NCI-H146 (cell line): ENCODE data around the gene CD300H.

ENCODE experiments used
- DNase-seq: peaks from one replicate; lab custom pipeline; 2025; lab: John Stamatoyannopoulos, UW

Gene CD300H

DNA sequence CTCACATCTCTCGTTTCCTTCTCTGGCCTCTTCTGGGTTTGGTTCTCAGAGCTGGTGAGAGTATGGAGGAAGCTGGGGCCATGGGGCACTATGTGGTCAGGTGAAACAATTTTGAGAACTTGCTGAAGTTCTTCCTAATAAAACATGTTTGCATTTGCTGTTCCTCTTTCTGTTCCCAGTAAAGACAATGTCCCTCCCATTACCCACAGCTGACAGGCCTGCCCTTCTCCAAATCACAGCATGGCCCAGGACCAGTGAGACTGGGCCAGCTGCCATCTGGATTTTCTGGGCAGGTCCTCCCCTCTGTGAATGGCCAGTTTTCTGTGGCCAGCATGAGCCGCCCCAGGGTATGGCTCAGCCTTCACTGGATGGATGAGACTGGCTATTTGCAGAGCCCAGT, at the start of gene CD300H:
CD300H (minus strand) TSS at position 113 of the 400 bp plus-strand sequence.
- no peak for DNase-seq

DNA sequence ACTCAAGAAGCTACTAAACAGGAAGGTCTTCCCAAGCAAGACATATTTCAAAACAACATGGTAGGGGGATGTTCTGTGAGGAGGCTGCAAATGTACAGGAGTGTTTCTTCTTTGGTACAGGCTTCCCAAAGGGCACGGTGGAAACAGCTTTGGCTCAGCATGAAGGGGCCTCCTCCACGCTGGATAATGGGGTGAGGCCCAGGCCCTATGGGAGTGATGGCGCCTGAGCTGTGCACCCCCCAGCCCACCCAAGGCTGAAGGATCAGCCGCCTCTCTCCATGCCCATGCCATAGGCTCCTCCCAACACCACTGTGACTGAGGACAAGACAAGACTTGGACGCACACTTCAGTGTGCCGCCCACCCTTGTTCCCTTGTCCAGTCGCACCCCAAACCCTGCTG, 49.4 kb upstream of the CD300H start:
- DNase-seq = no peak

DNA sequence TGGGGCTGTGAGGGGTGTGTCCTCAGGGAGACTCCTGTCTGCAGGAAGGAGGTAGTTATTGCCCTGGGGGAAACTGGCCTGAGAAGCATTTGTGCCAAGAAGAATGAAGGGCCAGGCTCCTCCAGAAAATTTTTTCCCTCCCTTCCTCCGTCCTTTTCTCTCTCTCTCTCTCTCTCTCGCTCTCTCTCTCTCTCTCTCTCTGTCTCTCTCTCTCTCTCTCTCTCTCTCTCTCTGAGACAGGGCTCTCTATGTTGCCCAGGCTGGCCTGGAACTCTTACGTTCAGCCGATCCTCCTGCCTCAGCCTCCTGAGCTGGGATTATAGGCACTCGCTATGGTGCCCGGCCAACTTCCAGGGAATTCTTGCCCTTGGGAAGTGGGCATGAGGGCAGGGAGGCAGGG, 44.7 kb upstream of the CD300H start:
- no peak for DNase-seq

DNA sequence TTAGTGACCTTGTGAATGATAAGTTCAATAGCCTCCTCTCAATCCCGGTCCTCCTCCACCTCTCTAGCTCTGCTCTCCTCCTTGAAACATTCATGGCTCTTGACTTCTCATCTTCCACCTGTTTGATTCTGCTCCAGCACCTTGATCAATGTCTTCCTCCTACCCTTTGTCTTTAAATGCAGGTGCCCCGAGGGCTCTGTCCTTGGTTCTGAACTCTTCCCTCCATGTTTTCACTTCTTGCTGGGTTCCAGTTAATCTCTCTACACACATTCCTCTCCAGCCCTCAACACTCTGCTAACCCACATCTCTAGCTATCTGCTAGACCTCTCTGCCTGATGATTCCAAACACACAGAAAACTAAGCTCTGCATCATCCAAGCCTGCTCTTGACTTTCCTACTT, 42.8 kb upstream of the CD300H start:
- DNase-seq = no peak

DNA sequence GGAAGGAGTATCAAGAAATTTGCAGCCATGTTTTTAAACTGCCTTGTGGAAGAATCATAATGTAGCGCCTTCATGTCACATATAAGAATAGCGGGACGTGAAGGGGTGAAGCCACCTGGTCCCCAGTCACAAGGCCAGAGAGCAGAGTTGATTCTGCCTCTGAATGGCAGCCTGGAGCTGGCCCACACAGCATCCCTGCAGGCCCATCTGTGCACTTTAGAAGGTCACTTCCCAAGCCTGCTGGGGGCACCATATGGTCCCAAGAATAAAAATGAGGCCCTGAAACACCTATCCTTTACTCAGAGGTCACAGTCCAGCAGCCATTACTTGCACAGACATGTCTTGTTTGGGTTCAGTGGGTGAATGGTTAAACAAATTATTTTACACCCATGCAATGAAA, 41.2 kb upstream of the CD300H start:
- DNase-seq = no peak

DNA sequence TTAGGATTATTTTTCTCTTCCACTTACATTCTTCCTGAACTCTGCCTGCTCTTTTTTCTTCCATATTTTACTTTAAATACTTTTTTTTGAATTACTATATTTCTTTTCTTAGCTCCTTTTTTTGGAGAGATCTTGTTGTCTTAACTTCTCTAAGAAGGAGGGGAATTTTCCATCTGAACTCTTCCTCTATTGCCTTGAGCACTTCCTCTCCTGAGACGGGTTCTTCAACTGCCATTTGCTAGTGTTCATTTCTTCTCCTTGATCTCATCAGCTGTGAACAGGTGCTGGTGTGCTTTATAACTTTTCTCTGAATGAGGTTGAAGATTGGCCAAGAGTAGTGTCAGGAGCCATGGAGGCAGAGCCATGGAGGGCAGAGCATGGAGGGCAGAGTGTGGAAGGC, 39.9 kb upstream of the CD300H start:
- DNase-seq = no peak

DNA sequence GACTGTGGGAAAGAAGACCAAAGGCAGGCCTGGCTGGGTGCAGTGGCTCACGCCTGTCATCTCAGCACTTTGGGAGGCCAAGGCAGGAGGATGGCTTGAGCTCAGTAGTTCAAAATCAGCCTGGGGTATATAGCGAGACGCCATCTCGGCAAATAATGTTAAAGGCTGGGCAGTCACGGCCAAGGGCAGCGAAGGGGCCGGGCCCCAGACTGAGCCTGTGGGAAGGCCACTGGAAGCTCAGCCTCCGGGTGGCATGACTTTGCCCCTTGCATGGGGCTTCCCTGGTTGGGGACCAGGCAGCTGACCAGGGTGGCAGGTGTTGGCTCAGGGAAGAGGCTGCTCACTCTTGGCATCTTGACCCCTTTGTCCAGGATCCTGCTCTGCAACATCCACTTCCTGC, 38.7 kb upstream of the CD300H start:
- no peak for DNase-seq

DNA sequence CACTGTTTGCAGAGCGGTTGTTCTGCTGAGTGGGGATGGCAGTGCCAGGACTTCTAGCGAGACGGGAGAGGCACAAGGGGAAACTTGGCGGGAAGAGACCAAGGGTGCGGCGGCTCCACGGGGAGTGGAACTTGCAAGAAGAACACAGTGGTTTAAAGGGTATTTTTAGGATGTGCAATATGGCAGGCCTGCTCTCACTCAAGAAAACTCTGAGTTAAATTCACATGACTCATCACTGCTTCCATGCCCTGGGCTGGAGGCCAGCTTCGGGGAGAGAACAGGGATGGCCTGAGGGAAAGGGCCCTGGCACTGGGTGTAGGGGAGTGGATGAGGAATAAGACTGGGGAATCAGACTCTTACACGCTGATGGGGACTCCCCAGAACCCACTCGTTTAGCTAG, 38.1 kb upstream of the CD300H start:
- no peak for DNase-seq

DNA sequence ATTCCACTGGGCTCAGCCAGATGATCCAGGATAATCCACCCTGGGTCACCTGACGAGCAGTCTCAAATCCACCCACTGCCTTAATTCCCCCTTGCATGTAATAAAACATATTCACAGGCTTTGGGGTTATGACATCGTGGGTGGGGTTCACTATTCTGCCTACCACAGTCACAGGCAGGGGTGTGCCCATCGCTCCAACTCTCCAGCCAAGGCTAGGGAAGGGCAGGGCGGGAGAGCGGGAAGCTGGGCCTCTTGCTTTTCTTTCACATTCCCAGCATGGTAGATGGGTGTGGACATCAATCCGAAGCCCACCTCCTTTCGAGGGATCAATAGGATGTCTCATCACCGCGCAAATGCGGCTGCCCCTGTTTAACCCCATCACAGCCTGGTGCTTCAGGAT, 37.5 kb upstream of the CD300H start:
- DNase-seq = no peak

DNA sequence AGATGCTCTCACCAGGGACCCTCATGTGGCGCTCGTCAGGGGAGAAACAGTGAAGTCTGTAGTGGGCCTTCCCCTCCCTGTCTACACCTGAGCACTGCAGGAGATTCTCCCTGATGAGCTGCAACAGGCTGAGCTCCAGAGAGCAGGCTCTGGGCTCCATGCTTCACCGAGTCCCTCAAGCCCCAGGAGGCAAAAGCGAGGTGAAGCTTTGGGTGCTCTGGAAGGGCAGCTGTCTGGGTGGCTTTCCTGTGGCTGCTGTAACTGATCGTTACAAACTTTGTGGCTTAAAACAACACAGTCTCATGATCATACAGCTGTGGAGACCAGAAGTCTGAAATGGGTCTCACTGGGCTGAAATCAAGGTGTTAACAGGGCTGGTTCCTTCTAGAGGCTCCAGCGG, 36.9 kb upstream of the CD300H start:
- no peak for DNase-seq

DNA sequence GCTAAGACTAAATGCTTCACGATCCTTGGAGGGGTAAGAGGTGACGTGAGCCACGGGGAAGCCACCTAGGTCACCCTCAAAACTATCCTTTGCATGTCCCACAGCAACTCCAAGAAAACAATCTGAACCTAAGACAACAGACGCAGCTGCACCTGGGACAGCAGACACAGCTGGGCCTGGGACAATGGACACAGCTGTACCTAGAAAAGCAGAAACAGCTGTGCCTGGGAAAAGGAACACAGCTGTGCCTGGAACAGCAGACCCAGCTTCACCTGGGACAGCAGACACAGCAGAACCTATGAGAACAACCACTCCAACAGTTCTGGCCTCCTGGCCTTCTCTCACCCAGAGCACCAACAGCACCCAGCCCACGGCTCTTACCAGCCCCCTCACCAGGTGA, 36.4 kb upstream of the CD300H start:
- DNase-seq = no peak

DNA sequence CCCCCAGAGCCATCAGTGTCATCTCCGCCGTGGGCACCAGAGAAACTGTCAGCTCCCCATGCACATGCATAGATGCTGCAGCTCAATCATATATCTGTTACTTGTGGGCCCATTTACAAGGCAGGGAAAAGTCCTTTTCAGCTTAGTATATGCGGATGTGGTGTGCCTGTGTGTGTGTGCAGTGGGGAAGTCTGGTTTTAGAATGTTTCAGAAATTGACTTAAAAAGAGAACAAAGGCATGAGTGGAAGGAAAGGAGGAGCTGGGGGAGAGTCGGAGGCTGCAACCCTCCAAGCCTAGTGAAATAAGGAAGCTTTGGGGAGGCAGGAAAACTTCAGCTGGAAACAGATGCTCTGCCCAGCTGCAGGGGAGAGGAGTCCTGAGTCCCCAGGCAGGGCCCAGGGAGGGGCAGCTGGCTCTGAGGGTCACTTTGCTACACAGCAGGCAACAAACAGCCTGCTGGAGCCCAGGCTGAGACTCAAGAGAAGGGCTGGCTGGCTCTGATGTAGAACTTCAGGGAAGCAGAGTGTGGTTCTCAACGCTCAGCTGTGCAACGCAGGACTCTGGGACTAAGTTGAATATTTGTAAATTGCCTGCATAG, 35.8 kb upstream of the CD300H start:
- DNase-seq = no peak

DNA sequence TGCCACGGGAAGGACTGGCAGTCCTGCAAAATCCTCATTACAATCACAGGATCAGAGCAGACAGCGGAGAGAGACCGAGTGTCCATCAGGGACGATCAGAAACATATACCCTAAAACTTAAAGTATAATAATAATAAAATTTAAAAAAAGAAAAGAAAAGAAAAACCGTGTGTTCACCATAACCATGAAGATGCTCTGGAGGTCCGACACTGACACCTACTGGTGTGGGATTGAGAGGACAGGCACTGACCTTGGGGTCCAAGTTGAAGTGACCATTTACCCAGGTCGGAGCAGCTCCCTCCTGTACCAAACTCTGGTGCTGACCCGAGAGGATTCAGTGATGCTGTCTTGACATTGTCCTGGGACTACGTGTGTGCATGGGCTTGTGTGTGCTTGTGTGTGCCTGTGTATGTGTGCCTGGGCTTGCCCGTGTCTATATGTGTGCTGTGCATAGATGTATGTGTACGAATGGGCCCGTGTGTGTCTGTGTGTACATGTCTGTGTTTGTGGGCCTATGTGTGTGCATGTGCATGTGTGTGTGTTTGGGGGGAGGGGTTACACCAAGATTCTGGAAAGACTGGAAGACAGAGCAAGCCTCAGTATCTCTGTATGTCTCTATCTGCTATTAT, 34.7 kb upstream of the CD300H start:
- no peak for DNase-seq

DNA sequence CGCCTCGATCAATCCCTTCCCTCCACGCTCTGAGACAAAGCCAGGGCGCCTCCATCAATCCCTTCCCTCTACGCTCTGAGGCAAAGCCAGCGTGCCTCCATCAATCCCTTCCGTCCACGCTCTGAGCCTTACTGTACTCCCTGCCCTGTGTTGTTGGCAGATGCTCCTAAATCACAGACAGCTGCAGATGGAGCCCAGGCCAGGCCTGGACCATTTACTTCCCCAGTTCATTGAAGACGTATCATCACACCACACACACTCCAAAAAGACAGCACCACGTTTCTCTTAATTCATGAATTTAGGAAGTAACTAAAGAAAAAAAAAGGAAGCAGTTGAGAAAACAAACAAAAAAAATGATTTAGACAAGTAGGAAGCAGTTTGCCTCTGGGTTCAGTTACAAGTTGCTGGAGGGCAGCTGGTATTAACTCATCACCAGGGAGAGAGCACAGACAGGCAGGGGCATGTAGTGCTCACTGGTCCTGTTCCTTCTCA, 32.2 kb upstream of the CD300H start:
- DNase-seq = no peak

DNA sequence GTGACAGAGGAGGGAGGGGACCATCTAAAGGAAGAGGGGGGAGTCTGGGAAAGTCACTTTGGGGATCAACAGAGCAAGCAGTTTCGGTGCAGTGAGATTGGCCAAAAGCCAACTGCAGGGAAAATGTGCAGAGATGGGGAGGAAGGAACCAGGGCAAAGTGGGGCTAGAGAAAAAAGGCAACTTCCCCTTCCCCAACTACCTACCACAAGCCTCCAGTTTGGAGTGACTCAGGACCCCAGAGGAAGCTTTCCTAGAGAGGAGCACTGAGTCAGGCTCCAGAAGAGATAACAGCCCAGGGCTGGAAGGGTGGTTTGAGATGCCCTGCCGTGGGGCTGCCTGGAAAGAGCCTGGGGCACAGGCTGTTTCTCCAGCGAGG, 31.7 kb upstream of the CD300H start:
- no peak for DNase-seq

DNA sequence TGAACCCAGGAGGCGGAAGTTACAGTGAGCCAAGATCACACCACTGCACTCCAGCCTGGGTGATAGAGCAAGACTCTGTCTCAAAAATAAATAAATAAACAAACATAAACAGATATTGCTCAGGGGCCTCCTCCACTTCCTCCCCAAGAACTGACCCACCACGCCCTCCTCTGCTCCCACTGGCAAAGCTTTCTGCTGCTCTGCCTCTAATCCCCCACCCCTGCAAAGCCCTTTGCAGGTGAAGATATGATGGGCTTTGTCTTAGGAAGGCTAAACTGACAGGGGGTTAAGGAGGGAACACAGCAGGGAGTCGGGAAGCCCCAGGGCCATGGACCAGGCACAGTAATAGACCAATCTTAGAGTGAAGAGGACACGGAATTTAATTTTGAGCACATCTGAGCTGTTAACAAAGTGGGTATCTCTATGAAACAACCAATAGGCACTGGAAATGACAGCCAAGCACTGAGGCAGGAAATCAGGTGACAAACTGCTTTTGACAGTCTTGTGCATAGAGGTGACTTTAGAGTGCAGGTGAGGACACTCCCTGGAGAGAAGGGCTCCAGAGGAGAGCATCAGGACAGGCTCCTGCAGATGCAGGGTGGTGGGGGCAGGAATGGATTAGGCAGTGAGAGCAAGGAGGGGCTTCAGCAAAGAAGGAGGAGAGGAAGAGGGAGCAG, 31.2 kb upstream of the CD300H start:
- DNase-seq = no peak

DNA sequence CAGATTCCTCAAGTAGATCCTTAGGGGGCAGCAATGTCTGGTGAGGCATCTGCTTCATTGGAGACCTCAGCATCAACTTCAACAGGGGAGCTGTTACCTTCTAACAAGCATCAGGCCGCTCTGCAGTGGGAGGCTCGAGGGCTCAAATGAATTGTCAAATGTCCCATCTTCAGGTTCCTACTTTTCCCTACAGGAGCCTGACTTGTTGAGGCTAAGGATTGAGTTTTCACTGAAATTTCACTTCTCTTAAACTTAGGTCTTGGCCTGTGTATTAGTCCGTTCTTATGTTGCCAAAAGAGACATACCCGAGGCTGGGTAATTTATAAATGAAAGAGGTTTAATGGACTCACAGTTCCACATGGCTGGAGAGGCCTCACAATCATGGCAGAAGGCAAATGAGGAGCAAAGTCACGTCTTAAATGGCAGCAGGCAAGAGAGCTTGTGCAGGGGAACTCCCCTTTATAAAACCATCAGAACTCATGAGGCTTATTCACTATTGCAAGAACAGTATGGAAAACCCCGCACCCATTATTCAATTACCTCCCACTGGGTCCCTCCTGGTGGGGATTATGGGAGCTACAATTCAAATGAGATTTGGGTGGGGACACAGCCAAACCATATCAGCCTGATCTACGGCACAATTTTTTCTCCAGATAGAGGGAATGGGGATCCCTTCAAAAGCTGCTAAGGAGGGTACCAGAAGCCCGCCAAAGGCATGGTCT, 29.9 kb upstream of the CD300H start:
- no peak for DNase-seq

DNA sequence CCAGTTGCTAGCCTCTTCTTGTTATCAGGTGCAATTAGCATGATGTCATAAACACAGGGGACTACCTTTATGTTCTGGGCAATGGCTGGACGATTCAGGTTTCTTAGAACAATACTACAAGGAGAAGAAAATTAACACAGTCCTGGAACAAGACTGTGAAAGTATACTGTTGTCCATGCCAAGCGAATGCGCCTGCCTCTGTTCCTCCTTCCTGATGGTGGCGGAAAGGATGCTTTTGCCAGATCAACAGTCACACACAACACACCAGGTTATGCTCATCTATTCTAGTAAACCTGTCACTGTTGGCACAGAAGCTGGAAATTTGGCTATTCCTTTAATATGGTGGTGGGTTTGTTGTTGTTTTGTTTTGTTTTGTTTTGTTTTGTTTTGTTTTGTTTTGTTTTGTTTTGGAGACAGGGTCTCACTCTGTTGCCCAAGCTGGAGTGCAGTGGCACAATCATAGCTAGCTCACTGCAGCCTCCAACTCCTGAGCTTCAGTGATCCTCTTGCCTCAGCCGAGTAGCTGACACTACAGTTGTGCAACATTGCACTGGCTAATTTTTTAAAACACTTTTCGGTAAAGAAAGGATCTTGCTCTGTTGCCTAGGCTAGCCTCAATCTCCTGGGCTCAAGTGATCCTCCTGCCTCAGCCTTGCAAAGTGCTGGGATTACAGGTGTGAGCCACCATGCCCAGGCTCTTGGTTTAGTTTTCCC, 27.9 kb upstream of the CD300H start:
- DNase-seq = no peak

DNA sequence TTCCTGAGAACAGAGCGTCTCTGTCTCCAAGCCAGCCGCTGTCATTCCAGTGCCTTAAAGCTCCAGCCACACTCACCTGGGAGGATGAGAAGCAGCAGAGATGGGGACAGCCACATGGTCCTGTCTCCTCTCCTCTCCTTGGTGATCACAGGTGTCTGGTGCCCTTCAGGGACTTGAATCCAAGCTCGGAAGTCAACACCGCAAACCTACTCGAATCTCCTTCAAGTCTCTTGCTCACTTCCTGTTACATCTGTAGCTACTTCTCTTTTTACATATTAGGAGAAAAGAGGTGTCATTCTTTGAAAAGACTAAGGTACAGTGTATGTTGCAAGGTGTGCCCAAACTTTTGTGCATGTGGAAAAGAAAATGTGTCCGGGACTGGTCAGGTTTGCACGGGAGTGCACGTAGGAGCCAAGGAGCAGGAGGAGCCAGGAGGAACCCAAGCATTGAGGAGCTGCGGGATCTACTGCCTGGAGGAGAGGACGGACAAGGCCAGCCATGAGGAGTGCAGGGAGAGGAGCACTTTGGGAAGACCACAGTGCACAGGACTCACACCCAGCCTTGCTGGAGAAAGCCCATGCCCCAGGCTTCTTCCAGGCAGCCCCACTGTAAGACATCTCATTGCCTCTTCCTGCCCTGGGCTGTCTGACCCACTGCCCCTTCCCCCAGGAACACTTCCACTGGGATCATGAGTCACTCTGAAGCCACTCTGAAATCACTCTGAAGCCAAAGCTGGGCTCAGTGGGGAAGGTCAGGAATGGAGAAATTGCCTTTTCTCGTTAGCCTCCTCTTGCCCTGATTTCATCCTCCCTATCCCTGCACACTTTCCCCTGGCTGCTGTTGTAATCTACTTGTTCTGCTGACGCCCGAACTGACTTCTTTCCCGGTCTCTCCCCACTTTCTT, 25.0 kb upstream of the CD300H start, which contains the start of gene CD300LD:
CD300LD (minus strand) TSS at position 197 of the 904 bp plus-strand sequence; CDS start at position 116, 81 bp downstream.
- DNase-seq = no peak

DNA sequence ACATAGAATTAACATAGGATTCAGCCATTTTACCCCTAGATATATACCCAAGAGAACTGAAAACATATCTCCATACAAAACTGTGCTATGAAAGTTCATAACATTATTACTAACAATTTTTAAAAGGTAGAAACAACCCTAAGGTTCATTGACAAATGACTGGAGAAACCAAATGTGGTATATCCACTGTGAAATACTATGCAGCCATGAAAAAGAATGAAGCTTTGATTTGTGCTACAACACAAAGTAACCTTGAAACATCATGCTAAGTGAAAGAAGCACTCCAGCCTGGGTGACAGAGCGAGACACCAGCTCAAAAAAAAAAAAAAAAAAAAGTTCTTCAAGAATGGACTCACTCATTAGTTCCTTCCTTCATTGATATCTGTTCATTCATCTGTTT, 24.2 kb upstream of the CD300H start:
- DNase-seq = no peak

DNA sequence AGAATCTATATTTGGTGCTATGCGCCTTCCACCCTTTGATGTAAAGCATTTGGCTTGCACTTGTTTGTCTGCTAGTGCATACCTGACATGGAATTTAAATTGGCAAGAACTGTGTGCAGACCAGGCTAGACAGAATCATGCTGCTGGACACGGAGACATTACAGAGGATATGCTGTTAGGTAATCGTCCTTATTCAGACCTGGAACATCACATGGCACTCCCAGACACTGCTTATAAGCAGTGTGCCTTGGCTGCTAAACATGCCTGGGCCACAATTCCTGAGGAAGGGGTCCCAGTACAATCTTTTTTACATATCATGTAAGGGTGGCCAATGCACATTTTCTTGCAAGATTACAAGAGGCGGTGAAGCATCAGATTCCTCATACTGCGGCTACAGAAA, 18.4 kb upstream of the CD300H start:
- no peak for DNase-seq
